ENCODE data around the gene P3H2.

DNA sequence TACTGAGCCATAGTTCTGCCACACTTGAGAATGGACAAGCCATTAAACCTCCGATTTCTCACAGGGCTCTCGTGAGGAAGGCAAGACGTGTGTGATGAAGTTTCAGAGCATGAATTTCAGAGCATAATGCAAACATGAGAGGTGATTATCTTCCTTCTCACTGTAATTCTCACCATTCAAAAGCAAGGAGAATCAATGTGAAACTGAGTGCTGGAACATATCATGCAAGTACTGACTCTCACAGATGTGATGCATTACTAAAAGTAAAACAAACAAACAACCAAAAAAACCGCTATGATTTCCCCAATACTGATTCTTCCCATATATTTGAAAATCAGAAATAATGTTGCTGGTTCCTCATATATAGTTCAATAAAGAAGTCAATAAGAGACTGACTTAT is 23.7 kb downstream of the P3H2 start:
- TF ChIP-seq, protein P1, sequence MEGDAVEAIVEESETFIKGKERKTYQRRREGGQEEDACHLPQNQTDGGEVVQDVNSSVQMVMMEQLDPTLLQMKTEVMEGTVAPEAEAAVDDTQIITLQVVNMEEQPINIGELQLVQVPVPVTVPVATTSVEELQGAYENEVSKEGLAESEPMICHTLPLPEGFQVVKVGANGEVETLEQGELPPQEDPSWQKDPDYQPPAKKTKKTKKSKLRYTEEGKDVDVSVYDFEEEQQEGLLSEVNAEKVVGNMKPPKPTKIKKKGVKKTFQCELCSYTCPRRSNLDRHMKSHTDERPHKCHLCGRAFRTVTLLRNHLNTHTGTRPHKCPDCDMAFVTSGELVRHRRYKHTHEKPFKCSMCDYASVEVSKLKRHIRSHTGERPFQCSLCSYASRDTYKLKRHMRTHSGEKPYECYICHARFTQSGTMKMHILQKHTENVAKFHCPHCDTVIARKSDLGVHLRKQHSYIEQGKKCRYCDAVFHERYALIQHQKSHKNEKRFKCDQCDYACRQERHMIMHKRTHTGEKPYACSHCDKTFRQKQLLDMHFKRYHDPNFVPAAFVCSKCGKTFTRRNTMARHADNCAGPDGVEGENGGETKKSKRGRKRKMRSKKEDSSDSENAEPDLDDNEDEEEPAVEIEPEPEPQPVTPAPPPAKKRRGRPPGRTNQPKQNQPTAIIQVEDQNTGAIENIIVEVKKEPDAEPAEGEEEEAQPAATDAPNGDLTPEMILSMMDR (conservative IDR thresholded peaks at IDR 0.05 in 1 of 2, IDR thresholded peaks at IDR 0.05 in 1 of 2; ENCODE audit: low read depth in 1 of 2, low read length in 2 of 2), result no peak
- TF ChIP-seq EZH2 (IDR thresholded peaks at IDR 0.05; ENCODE audit: low read length, missing control alignments), result no peak
